ENCODE measurements around the gene RNF121.

RNF121 gene

DNA sequence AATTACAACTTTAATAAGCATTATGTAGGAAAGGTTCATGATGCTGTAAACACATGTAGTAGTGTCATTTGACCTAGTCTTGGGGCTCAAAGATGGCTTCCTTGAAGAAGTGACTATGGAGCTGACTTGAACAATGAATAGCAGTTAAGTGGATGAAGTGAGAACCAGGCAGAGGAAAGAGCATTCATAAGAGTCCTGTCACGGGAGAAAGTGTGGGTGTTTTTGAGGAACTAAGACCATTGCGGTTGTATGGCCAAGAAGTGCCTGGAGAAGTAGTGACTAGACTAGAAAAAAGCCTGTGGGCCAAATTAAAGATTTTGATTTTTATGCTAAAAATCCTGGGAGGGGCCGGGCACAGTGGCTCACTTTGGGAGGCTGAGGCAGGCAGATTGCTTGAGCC, 62.6 kb downstream of the RNF121 start:
- peak in 1 of 2 donors; percentile 38 for DNase-seq

DNA sequence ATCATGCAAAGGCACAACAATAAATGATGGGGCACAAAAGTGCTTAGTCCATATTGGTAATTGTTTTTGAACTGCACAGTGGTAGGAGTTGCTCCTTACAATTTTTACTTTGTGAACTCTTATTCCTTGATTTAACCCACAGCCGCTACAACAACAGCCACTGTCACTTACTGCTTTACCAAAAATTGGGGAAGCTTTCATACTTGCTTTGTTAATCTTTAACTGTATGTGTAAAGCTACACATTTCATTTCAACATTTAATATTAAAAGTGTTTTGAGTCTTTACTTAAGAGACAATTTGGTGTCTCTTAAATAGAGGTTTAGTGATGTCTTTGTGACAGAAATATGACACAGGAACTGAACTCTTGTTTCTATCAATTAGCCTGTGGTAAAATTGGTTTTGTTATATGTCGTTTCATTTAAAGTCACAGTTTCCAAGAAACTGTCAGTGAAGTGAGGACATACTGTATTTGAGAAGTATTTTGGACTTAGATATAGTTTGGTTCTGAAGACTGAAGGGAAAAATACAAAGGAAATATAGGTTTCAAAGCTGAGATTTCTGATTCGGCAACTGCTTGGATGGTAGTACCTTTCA, 63.4 kb downstream of the RNF121 start:
- no peak for DNase-seq

DNA sequence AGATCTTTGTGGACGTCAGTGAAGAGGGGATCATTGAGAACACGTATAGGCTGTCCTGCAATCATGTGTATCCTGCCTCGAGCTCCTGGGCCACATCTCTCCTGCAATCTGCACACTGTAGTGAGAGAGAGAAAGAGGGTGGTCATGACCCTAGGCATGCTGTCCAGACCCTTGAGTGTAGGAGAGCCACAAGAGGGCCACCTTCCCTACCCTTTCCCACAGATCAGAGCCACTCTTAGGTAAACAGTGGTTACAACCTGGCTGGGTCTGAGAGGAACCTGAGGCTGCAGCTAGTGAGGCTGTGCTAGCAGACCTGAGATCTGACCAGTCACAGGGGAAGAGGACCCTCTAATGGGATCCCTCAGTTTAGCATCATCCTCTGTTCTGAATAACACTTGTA, 65.9 kb downstream of the RNF121 start:
- DNase-seq: no peak

DNA sequence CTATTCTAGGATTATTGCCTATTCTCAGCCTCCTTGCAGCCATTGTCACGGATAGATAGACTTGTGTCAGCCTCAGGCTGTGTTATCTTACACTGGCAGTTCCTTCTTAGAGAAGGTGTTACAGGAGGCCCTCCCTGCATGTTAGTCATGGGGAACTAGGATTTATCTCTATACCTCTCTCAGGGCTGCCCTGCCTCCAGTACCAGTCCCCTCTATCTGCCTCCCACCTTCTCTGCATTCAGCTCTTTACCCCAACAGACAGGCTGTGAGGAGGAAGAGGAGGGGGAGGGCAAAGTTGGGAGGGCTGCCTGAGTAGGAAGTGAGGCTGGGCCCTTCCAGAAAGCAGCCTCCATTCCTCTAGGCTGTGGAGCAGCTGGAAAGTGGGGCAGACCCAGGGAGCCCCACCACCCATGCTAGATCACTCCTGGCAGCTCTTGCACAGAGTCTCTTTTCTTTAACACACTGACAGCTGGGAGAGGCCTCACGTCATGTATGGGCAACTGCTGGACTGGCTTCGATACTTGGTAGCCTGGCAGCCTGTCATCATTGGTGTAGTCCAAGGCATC, 67.0 kb downstream of the RNF121 start:
- no peak for DNase-seq

- DNase-seq: no peak
These were observed 67.7 kb downstream of the RNF121 start for GRCh38 chr11:71996517-71996916.

DNA sequence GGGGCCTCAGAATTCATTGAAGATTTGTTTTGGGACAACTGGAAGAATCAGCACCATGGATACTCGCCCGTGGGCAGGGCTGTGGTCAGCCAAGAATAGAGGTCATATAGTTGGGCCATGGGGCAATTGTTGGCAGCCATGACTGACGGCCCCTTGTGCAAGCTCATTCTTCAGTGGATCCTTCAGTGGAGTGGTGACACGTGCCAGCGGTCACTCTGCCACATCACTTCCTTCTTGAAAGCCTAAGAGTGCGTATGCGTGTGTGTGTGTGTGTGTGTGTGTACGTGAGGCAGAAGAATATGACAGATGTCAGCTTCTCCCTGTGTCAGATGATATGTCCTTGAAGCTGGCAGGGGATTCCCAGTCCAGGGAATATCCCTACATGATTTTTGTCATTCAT, 68.1 kb downstream of the RNF121 start:
- DNase-seq: no peak

- no peak for DNase-seq
These were observed 68.7 kb downstream of the RNF121 start for GRCh38 chr11:71997594-71997993.

GRCh38 chr11:71998061-71998460, 69.2 kb downstream of the RNF121 start:
- DNase-seq: no peak

GRCh38 chr11:71998649-71999310, 69.9 kb downstream of the RNF121 start, which contains the start of gene IL18BP:
Gene IL18BP (plus strand): TSS chr11:71998909. CDS start chr11:71999985, 1,076 bp downstream.
- DNase-seq: no peak

DNA sequence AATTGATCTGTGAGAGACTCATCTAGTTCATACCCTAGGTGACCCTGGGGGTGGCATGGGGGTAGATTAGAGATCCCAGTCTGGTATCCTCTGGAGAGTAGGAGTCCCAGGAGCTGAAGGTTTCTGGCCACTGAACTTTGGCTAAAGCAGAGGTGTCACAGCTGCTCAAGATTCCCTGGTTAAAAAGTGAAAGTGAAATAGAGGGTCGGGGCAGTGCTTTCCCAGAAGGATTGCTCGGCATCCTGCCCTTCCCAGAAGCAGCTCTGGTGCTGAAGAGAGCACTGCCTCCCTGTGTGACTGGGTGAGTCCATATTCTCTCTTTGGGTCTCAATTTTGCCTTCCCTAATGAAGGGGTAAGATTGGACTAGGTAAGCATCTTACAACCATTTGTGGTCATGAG, 70.5 kb downstream of the RNF121 start:
- no peak for DNase-seq

DNA sequence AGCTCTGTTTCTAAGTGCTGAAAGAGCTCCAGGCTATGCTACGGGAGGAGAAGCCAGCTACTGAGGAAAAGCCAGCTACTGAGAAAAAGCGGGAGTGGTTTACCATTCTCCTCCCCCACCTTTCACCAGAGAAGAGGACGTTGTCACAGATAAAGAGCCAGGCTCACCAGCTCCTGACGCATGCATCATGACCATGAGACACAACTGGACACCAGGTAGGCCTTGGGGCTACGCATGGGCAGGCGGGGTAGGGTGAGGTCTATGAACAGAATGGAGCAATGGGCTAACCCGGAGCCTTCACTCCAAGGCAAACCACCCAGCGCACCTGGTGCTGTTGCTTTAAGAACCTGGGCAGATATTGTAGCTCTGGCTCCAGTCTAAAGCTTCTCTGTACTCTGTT, 71.0 kb downstream of the RNF121 start:
- DNase-seq: no peak

DNA sequence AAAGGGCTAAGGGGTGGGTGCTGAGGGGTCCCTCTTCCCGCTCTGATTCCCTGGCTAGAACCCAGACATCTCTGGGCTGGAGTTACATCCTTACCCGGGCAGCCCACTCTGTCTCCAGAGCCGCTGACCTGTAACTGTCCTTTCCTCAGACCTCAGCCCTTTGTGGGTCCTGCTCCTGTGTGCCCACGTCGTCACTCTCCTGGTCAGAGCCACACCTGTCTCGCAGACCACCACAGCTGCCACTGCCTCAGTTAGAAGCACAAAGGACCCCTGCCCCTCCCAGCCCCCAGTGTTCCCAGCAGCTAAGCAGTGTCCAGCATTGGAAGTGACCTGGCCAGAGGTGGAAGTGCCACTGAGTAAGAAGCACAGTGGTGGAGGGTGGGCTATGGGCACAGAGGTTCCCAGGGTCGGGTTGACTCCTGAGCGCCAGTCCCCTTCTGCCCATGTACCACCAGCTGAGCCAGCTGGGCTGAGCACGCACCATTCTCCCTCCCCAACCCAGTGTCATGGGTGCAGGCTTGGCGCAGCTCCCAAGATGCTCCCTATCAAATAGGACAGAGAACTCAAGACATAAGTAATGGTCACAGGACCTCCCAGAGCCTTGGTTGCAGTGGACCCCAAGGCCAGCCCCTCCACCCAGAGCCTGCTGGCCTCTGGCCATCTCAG, 71.5 kb downstream of the RNF121 start:
- no peak for DNase-seq

GRCh38 chr11:72001285-72001684, 72.4 kb downstream of the RNF121 start:
- no peak for DNase-seq

- no peak for DNase-seq
These were observed 73.2 kb downstream of the RNF121 start for GRCh38 chr11:72001834-72002591.

DNA sequence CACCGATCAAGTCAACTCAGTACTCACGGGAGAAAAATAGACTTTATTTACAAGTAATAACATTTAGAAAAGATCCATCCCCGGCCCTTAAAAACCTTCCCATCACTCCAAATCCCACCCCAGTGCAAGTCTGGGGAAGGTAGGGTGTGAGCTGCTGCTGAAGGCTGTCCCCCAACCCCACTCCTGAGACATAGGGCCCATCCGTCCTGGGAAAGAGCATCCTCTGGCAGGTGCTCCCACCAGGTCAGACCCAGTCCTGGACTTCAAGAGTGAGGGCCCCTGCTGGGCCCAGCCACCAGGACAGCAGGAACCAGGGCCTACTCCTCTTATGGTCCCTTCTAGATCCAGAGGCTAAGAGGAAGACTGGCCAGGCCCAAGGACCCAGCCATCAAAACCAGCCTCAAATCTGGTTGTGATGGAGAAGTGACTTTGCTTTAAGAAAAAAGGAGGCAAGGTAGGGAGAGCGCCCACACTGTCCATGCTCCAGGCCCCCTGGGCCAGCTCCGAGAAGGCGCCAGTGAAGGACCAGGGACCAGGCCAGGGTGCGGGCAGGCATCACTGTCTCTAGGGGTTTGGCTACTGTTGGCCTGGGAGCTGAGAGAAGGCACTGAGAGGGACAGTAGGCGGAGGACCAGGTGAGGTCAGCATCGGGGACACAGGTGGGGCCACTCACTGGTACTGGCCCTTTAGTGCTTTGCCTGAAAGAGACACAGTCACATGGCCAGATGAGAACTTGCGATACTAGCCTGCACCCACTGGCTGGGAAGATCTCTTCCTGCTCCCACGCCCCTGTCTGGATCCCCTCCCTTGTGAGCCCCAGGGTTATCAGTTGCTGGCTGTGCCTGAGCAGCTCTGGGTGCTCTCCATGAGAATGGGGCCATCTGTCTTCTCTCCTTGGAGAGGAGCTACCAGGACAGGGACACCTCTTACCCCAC, 74.3 kb downstream of the RNF121 start:
- DNase-seq: no peak

DNA sequence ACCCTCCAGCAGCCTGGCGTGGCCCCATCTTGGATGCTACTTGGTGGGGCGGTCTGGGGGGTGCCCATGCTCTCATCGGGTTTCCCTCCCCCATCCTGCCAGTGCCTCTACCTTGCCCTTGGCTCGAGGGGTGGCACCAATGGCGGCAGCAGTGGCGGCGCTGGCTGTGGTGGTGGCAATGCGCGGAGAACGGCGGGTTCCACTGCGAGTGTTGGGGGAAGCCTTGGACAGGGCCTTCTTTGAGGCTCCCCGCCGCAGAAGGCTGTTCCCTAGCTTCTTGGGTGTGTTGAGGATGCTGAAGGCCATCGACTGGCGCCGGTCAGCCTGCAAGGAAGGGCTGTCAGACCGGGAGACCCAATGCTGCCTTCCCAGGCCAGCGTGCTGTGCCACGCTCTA, 74.9 kb downstream of the RNF121 start:
- DNase-seq: no peak

DNA sequence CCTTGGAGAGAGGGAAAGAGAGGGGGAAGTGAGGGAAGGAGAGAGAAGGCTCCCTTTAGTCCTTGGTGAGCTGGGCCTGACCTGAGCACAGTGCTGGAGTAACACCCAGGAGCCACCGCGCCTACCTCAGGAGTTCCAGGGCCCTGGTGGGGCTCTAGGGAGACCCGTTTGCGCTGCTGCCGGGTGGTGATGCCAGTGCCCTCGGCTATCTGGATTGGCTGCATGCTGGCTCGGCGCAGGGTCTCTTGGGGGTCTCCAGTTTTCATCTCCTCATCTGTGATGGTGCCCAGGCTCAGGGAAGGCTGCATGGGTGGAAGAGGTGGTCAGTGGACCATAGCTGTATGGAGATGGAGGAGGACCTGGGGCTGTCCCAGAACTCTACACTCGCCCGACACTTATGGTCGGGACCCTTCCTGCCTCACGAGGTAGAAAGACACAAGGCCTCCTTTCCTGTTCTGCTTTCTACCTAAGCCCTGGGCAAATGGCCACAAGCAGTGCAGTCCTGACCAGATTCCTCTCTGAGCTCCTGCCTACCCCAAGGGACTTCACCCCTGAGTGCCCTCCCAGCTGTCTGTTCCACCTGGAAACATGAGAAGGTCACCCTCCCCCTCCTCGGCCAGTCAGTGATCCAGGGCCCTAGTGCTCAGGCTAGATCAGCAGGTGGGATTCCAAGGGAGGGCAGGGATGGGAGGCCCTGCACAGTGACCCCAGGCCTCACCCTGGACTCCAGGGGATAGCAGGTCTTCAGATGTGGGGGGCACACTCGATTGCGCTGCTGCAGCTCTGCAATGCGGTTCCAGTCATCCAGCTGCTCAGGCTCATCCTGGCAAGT, 75.9 kb downstream of the RNF121 start:
- DNase-seq: no peak

DNA sequence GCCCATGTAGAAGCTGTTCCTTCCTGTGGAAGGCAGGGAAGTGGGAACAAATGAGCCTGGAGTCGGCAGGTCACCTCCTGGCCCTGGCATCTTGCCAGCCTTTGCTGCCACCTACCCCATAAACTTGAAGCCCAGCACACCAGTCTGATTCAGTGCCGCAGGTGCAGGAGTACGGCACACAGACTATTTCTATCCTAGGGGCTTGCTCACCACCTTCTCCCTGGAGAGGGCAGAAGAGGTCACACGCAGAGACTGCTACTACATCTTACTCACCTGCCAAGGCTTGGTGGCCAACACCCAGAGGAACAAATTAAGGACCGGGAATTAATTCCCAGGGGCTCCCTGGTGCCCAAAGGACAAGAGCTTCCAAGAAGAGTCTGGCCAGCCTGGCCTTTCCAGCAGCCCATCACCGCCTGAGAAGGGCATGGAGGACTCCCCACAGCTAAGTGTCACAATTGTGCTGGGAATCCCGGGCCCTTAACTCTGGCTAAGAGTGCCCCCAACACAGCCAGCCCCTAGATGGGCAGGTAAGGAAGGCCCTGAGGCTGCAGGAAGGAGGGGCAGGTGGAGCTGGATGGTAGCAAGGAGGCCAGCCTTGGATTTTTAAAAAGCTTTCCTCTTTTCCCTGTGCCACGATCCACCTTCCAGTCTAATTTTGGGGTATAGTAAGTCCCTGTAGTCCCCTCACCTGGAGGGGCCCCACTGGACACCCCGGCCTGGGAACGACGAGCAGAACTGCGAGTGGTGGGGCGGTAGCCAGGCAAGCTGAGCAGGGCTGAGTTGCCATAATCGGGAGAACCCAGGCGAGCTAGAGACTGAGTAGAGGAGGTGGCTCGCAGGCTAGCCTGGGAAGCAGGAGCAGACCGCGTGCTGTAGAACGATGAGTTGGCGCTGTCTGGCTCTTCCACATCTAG, 76.8 kb downstream of the RNF121 start:
- no peak for DNase-seq

- DNase-seq: no peak
These were observed 77.7 kb downstream of the RNF121 start for GRCh38 chr11:72006309-72007088.
